SK-N-SH (cell line): ENCODE measurements around the gene LEMD1. TPM values are rescaled to one million over a fixed set of nuclear protein-coding genes. Genes with fewer than 3 reads are reported as not detected.

ENCODE experiments used
- CTCF ChIA-PET: fragments of 300-600, 350-600 bp; formaldehyde crosslinking; extraction: SDS; loops from one replicate; lab custom pipeline; 2021; lab: Yijun Ruan, JAX
- POLR2A ChIA-PET: fragments of 350-600 bp; sonication (Branson Sonifier 250); formaldehyde crosslinking; extraction: SDS; loops from one replicate; lab custom pipeline; 2020; ENCODE audit warnings: antibody characterized with exemption, inconsistent platforms; lab: Yijun Ruan, JAX
- DNase-seq: peaks from one replicate; pipeline ENCODE4 v3.0.0; 2012
- H2AFZ ChIP-seq: fragments of 200-600 bp; sonication (generic); 2 replicates; pipeline ENCODE4 v1.8.1; 2016; ENCODE audit warnings: antibody characterized with exemption, mild to moderate bottlenecking, low read depth
- H3F3A ChIP-seq: fragments of 200-600 bp; sonication (generic); replicated peaks from 2 replicates; pipeline ENCODE3; 2016; ENCODE audit warnings: antibody characterized with exemption, mild to moderate bottlenecking; ENCODE audit not compliant: insufficient read depth
- H3K27ac ChIP-seq, 2 experiments: fragments of 200-500 bp in 1 of 2; fragments of 200-600 bp in 1 of 2; sonication (Bioruptor generic) in 1 of 2; sonication (generic), shearing (Covaris generic) in 1 of 2; 2 replicates each; pipeline versions ENCODE4 v1.5.1 to v1.6.1; 2014 to 2016; ENCODE audit warnings: low read depth in 2 of 2, inconsistent platforms in 1 of 2, low read length in 1 of 2, mild to moderate bottlenecking in 1 of 2, mixed read lengths in 1 of 2
- H3K27me3 ChIP-seq: fragments of 200-600 bp; sonication (generic), shearing (Covaris generic); 2 replicates; pipeline ENCODE4 v1.6.1; 2016; ENCODE audit warnings: mixed run types; ENCODE audit not compliant: insufficient read depth
- H3K36me3 ChIP-seq, 2 experiments: fragments of 200-500 bp in 1 of 2; fragments of 200-600 bp in 1 of 2; sonication (Bioruptor generic) in 1 of 2; sonication (generic) in 1 of 2; replicated peaks in 1 of 2; 2 replicates each; pipeline versions ENCODE3 to v1.5.1; 2014 to 2016; ENCODE audit warnings: low read length in 1 of 2, mild to moderate bottlenecking in 1 of 2; ENCODE audit not compliant: insufficient read depth in 2 of 2, control insufficient read depth in 1 of 2
- H3K4me1 ChIP-seq, 2 experiments: fragments of 200-500 bp in 1 of 2; fragments of 200-600 bp in 1 of 2; sonication (Bioruptor generic) in 1 of 2; sonication (generic), shearing (Covaris generic) in 1 of 2; 2 replicates each; pipeline versions ENCODE4 v1.5.1 to v1.6.1; 2014 to 2016; ENCODE audit warnings: low read depth in 1 of 2, low read length in 1 of 2, mixed run types in 1 of 2; ENCODE audit not compliant: insufficient read depth in 2 of 2, control insufficient read depth in 1 of 2
- H3K4me2 ChIP-seq: fragments of 200-600 bp; sonication (generic), shearing (Covaris generic); 2 replicates; pipeline ENCODE4 v1.6.1; 2017; ENCODE audit warnings: mixed run types
- H3K4me3 ChIP-seq, 2 experiments: fragments of 200-500 bp in 1 of 2; fragments of 200-600 bp in 1 of 2; sonication (Bioruptor generic) in 1 of 2; sonication (generic), shearing (Covaris generic) in 1 of 2; 2 replicates each; pipeline versions ENCODE4 v1.5.1 to v1.8.1; 2014 to 2016; ENCODE audit warnings: low read depth in 2 of 2, inconsistent platforms in 1 of 2, low read length in 1 of 2, mild to moderate bottlenecking in 1 of 2, mixed read lengths in 1 of 2, moderate library complexity in 1 of 2
- H3K79me2 ChIP-seq: fragments of 200-600 bp; sonication (generic); 2 replicates; pipeline ENCODE4 v1.8.1; 2017; ENCODE audit warnings: mild to moderate bottlenecking; ENCODE audit not compliant: insufficient read depth
- H3K9ac ChIP-seq: fragments of 200-600 bp; sonication (generic); 2 replicates; pipeline ENCODE4 v1.6.1; 2017; ENCODE audit warnings: mixed run types
- H3K9me2 ChIP-seq: fragments of 200-600 bp; sonication (generic); 2 replicates; pipeline ENCODE4 v1.6.1; 2017; ENCODE audit warnings: mixed run types
- H3K9me3 ChIP-seq: fragments of 200-600 bp; sonication (generic); 2 replicates; pipeline ENCODE4 v1.6.1; 2017; ENCODE audit warnings: mixed run types, mild to moderate bottlenecking, moderate library complexity
- H4K20me1 ChIP-seq: fragments of 200-600 bp; sonication (generic); 2 replicates; pipeline ENCODE4 v1.6.1; 2017; ENCODE audit warnings: mild to moderate bottlenecking, mixed run types; ENCODE audit not compliant: insufficient read depth
- CTCF ChIP-seq: fragments of 200-600 bp; sonication (generic); IDR thresholded peaks from 2 replicates; pipeline ENCODE4 v1.6.1; 2017; ENCODE audit warnings: antibody characterized with exemption, mild to moderate bottlenecking, moderate library complexity
- ELF1 ChIP-seq: IDR thresholded peaks from 2 replicates; pipeline ENCODE4 v1.4.0; 2012
- EP300 ChIP-seq, 2 experiments: IDR thresholded peaks; 2 replicates each; pipeline versions ENCODE4 v1.4.0 to v1.6.1; 2012; ENCODE audit warnings: borderline replicate concordance in 1 of 2, low read depth in 1 of 2, low read length in 1 of 2
- EZH2phosphoT487 ChIP-seq: fragments of 200-600 bp; sonication (generic); IDR thresholded peaks from 2 replicates; pipeline ENCODE4 v1.6.1; 2017; ENCODE audit warnings: low read depth, mixed run types, mild to moderate bottlenecking, antibody characterized with exemption, moderate library complexity, borderline replicate concordance
- FOSL2 ChIP-seq: IDR thresholded peaks from 2 replicates; pipeline ENCODE4 v1.4.0; 2012; ENCODE audit warnings: low read depth, mild to moderate bottlenecking, moderate library complexity, borderline replicate concordance
- FOXJ3 ChIP-seq: sonication (generic); formaldehyde crosslinking; IDR thresholded peaks from 2 replicates; pipeline ENCODE4 v1.5.1; 2020; ENCODE audit warnings: mild to moderate bottlenecking, missing genetic modification reagents
- GABPA ChIP-seq: IDR thresholded peaks from 2 replicates; pipeline ENCODE4 v1.4.0; 2012; ENCODE audit warnings: low read depth, mild to moderate bottlenecking
- GATA2 ChIP-seq: sonication (generic); formaldehyde crosslinking; IDR thresholded peaks from 2 replicates; pipeline ENCODE4 v1.5.0; 2020; ENCODE audit warnings: mild to moderate bottlenecking, missing genetic modification reagents
- IRF3 ChIP-seq: fragments of 150-350 bp; IDR thresholded peaks from 2 replicates; pipeline ENCODE4 v1.6.1; 2016; ENCODE audit warnings: mild to moderate bottlenecking, low read depth, low read length
- JUND ChIP-seq: IDR thresholded peaks from 2 replicates; pipeline ENCODE4 v1.4.0; 2012
- MXI1 ChIP-seq: IDR thresholded peaks from 2 replicates; pipeline ENCODE4 v1.6.1; 2012; ENCODE audit warnings: mild to moderate bottlenecking, low read depth, low read length, improper control_type of control experiment
- NFIC ChIP-seq: IDR thresholded peaks from 2 replicates; pipeline ENCODE4 v1.4.0; 2012; ENCODE audit warnings: borderline replicate concordance
- PBX3 ChIP-seq: IDR thresholded peaks from 2 replicates; pipeline ENCODE4; 2012
- POLR2AphosphoS5 ChIP-seq: IDR thresholded peaks from 2 replicates; pipeline ENCODE4 v1.6.1; 2012; ENCODE audit warnings: low read depth, low read length
- RCOR1 ChIP-seq: fragments of 150-350 bp; IDR thresholded peaks from 2 replicates; pipeline ENCODE4 v1.6.1; 2017; ENCODE audit warnings: antibody characterized with exemption, low read length
- SMC3 ChIP-seq: IDR thresholded peaks from 2 replicates; pipeline ENCODE4 v1.6.1; 2012; ENCODE audit warnings: low read depth, low read length, improper control_type of control experiment
- TCF12 ChIP-seq: IDR thresholded peaks from 2 replicates; pipeline ENCODE4 v1.4.0; 2012
- YY1 ChIP-seq: IDR thresholded peaks from 2 replicates; pipeline ENCODE4 v1.4.0; 2012; ENCODE audit warnings: low read depth, mild to moderate bottlenecking
- WGBS: methylation state at CpG from one replicate; pipeline ENCODE4 v1.1.6; 2017; ENCODE audit warnings: low lambda C conversion rate; 5-methylcytosine and 5-hydroxymethylcytosine counted together
- polyA plus RNA-seq, 3 experiments: library from polyadenylated mRNA; depleted of rRNA; stranded (reverse); fragments of >200 nt; gene quantifications; 2 replicates each; pipeline ENCODE4 v1.2.3, GENCODE V29; 2012
- TF ChIP-seq, protein P1 (sequence below): IDR thresholded peaks from 2 replicates; pipeline ENCODE4 v1.4.0; 2012; ENCODE audit warnings: low read depth, borderline replicate concordance
- TF ChIP-seq, protein P2 (sequence below): IDR thresholded peaks from 2 replicates; pipeline ENCODE4 v1.4.0; 2012; ENCODE audit warnings: low read depth

The LEMD1 gene
- polyA plus RNA-seq, 1 of the 3 experiments (the other 2 are of a cell fraction), result not detected

- peak overlapping the region; percentile 61; the same call in 1 of the 2 replicates for H2AFZ ChIP-seq
- peaks cover 36% of the 10 kb centered on the region for H3F3A ChIP-seq
- 43% methylated on average over 6 of the region's 6 CpGs for WGBS
- ChIA-PET POLR2A (no interaction called here), CTCF (interaction anchor here (0.9 to 3.3 kb wide), 6 partner anchors 22 to 109 kb away, joined by 3 to 16 read pairs (median 3); no protein-coding TSS in a partner anchor)
- no peaks in the 10 kb centered on the region for H3K9me2 ChIP-seq
- H3K27ac ChIP-seq, result no peak overlapping the region
- H3K4me2 ChIP-seq, result peak overlapping the region; percentile 36
- H3K4me1 ChIP-seq, result peaks cover 4 to 34% of the 10 kb centered on the region in 2 experiments
- H3K4me3 ChIP-seq, result no peak overlapping the region
- no peaks in the 10 kb centered on the region for H3K9me3 ChIP-seq
- H3K36me3 ChIP-seq, result no peaks in the 10 kb centered on the region
- no peak overlapping the region for H3K9ac ChIP-seq
- H3K79me2 ChIP-seq, result no peaks in the 10 kb centered on the region
- TF ChIP-seq CTCF, result peak; percentile 21
- TF ChIP-seq GABPA, result no peak
- no peak for DNase-seq
- H4K20me1 ChIP-seq, result no peaks in the 10 kb centered on the region
- no peaks in the 10 kb centered on the region for H3K27me3 ChIP-seq
Observed at GRCh38 chr1:205375835-205376545, 45.9 kb downstream of the LEMD1 start.

- peak overlapping the region; percentile 49; the same call in 1 of the 2 replicates for H3K9ac ChIP-seq
- DNase-seq, result no peak
- H3K9me3 ChIP-seq, result no peaks in the 10 kb centered on the region
- H3K4me2 ChIP-seq, result peak overlapping the region; percentile 67
- no peaks in the 10 kb centered on the region for H3K36me3 ChIP-seq
- H4K20me1 ChIP-seq, result no peaks in the 10 kb centered on the region
- POLR2A ChIA-PET, result no interaction called here
- no peaks in the 10 kb centered on the region for H3K27me3 ChIP-seq
- peak overlapping the region; percentile 75 for H2AFZ ChIP-seq
- no peaks in the 10 kb centered on the region for H3K79me2 ChIP-seq
- no peaks in the 10 kb centered on the region for H3K9me2 ChIP-seq
- H3K4me3 ChIP-seq, result peak overlapping the region in 1 of 2 experiments; percentile 51; a peak in 2 of 4 replicates
- CTCF ChIA-PET, result interaction anchor here (0.6 to 3.3 kb wide), 5 partner anchors 12 to 111 kb away, joined by 3 to 16 read pairs (median 3); no protein-coding TSS in a partner anchor
- H3F3A ChIP-seq, result peaks cover 36% of the 10 kb centered on the region
- peak overlapping the region; percentile 8 to 90; a peak in 3 of 4 replicates for H3K27ac ChIP-seq
- peaks cover 4 to 34% of the 10 kb centered on the region in 2 experiments for H3K4me1 ChIP-seq
- 8% methylated on average over 10 of the region's 10 CpGs for WGBS
- TF ChIP-seq ELF1 (0 out of 2 replicates have a peak, but pooled peaks have one; percentile 20), SMC3 (no peak), TCF12 (peak; percentile 53; the same call in 1 of the 2 replicates), RCOR1 (no peak), POLR2AphosphoS5 (peak; percentile 22; the same call in 1 of the 2 replicates), JUND (peak; percentile 75), EZH2phosphoT487 (no peak), FOXJ3 (no peak), FOSL2 (peak; percentile 91), PBX3 (peak; percentile 41; the same call in 1 of the 2 replicates), GABPA (no peak), EP300 (IDR thresholded peaks at IDR 0.05; ENCODE audit: borderline replicate concordance in 1 of 2, low read depth in 1 of 2, low read length in 1 of 2) (peak in 1 of 2 experiments; percentile 40; a peak in 1 of 4 replicates), NFIC (peak; percentile 69), IRF3 (no peak), YY1 (no peak), GATA2 (CRISPR knock-in tag) (no peak), MXI1 (no peak)
- TF ChIP-seq, protein P1, sequence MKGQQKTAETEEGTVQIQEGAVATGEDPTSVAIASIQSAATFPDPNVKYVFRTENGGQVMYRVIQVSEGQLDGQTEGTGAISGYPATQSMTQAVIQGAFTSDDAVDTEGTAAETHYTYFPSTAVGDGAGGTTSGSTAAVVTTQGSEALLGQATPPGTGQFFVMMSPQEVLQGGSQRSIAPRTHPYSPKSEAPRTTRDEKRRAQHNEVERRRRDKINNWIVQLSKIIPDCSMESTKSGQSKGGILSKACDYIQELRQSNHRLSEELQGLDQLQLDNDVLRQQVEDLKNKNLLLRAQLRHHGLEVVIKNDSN, result no peak
- TF ChIP-seq, protein P2, sequence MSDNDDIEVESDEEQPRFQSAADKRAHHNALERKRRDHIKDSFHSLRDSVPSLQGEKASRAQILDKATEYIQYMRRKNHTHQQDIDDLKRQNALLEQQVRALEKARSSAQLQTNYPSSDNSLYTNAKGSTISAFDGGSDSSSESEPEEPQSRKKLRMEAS, result no peak
Observed at GRCh38 chr1:205374210-205375078, 47.4 kb downstream of the LEMD1 start.
